Bladder microvascular endothelial cell (primary cell): Measurements from ENCODE around the gene TMSB4Y. TPM values are rescaled to one million over a fixed set of nuclear protein-coding genes. Genes with fewer than 3 reads are reported as not detected.

Experiments used
- total RNA-seq: library from RNA; depleted of rRNA; stranded (reverse); fragments of >200 nt; gene quantifications from 2 replicates; pipeline ENCODE4 v1.2.3, GENCODE V29; 2014

TMSB4Y gene
- 0.81 and 1.6 TPM in 2 replicates for total RNA-seq

DNA sequence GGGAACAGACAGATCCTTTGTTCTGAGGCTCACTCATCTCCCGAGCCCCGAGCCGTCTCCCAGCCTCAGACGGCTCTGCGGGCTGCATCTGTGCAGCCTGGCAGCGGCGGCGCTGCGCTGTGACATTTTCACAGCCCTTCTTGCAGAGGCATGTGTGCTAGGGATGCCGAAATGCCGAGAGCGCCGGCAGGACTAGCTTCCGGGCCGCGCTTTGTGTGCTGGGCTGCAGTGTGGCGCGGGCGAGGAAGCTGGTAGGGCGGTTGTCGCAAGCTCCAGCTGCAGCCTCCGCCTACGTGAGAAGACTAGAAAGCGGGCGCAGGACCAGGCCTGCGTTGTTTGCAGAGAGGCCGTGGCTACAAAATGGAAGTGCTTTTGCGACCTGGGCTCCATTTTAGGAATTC, at the start of gene TMSB4Y:
TSS of gene TMSB4Y (plus strand) at position 332 of the 401 bp plus-strand sequence.

Other genes with a start within 250 kb of the TMSB4Y start
- 16.4 and 41.2 TPM in 2 replicates for gene UTY, start 223.9 kb upstream of the TMSB4Y start, total RNA-seq